T-helper 2 cell treated with Interferon-gamma antibody and Interleukin-4, amounts not matched to agents 100 ng/mL and 5 ng/mL, for 36 hours (primary cell): ENCODE measurements around the gene HPX. TPM values are rescaled to one million over a fixed set of nuclear protein-coding genes. Genes with fewer than 3 reads are reported as not detected.

Experiments
- intact Hi-C: fragments of 100-400 bp; cut with micrococcal nuclease; formaldehyde crosslinking; loops from one replicate; pipeline ENCODE4 v1.15.1; 2023
- total RNA-seq: library from RNA; stranded (reverse); gene quantifications from 2 replicates; pipeline ENCODE4 v1.2.3, GENCODE V29; 2022

HPX gene
- total RNA-seq, 1 donor from 2014 or later = 0.18 TPM

DNA sequence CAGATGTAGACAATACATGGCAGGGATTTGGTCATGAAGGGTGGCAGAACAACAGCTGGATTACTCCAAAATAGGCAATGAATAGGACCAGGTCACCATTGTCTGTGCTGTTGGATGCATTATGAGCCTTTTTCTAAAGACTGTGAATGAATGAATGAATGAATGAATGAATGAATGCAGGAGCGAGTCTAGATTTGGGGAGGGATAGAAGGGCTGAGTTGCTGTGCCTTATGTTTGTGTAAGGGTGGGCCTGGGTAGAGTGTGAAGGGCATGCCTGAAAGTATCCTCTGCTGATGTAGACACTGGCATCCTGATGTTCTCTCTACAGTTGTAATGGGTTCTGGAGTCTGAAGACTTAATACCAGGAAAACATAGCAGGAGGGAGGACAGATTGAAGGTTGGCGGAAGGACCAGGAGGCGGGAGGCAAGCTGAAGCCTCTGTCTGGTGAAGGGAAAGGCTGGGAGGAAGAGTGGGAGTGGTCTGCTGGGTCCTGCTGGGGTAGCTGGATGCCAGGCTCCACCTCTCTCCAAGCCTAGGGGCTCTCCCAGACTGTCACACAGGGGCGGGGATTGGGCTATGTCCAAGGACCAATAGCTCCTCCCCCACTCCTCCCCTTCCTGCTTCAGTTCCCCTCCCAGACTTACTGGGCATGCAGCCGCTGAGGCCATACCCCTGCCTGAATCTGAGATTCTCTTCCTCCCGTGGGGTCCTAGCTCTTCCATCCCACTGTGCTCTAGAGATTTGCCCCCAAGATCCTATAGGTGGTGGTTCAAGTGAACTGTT lies 28.1 kb upstream of the HPX start:
- intact Hi-C loops = no loop called here

DNA sequence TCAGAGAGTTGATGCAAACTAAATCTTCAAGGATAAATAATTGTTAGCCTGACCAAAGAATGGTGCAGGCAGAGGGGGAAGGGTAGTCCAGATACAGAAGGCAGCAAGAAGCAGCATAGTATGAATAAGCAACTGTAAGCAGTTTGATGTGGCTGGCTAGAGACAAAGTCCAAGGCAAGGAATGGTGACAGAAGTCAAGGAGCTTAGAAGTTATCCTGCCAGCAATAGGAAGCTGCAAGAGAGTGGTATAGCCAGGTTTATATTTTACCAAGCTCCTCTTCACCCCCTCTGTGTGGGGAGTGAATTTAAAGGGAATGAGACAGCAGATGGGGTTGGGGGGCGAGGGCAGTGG lies 18.3 kb upstream of the HPX start:
- intact Hi-C loops = no loop called here

DNA sequence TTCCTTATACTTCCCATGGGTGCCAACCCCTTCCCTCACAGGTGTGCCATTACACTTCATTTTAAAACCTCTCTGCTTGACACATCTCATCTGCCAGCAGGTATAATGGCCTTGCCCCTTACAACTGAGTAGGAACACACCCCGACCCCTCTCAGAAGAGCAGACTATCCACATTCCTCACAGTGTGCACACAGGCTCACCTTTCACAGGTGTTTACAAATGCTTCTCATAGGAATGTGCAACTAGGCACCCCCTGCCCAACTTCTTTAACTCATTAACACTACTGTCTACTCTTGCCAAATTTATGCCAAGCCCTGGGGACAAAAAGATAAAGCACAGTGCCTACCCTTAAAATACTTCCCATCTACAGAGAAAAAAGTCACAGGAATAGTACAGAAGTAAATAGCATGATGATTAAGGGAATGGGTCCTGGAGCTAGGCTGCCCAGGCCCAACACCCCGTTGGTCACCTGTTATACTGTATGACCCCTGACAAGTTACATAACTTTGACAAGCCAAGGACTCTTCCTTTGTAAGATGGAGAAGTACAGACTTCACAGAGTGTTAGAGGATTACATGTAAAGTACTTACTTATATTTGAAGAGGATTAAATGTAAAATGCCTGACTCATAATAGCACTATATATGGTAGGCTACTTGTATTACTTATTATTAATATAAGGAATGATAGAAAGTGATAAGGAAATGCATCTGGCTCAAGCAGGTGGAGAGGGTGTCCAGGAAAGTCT lies 17.7 kb upstream of the HPX start:
- intact Hi-C loops = no loop called here

DNA sequence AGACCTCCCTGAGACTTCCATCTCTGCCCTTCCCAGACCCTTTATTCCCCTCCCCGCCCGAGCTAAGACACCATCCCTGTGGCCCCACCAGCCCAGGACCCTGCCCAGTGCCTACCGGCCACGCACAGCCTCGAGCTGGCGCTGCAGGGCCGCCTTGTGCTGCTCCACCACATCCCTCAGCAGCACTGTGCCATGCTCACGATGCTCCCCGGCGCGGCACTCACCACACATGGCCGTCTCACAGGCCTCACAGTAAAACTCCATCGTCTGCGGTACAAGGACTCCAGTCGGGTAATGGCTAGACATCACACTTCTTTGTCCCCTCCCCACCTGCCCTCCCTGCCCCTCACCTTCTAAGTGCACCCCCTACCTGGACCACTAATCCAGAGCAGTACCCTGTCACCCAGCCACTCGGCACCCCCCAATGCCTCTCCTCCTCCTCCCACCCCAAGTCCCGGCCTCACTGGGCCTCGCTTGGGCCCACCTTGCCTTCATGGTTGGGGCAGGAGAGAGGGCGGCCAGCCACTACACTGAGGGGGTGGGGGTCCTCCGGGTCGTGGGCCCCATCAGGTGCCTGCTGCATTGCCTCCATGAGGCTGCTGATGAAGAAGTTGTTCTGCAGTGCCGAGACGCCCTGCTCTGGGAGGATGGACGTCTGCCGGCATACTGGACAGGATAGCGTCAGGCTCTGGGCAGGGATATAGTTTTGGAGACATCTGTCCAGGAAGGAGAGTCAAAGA lies 17.0 kb upstream of the HPX start:
- intact Hi-C loops = no loop called here

DNA sequence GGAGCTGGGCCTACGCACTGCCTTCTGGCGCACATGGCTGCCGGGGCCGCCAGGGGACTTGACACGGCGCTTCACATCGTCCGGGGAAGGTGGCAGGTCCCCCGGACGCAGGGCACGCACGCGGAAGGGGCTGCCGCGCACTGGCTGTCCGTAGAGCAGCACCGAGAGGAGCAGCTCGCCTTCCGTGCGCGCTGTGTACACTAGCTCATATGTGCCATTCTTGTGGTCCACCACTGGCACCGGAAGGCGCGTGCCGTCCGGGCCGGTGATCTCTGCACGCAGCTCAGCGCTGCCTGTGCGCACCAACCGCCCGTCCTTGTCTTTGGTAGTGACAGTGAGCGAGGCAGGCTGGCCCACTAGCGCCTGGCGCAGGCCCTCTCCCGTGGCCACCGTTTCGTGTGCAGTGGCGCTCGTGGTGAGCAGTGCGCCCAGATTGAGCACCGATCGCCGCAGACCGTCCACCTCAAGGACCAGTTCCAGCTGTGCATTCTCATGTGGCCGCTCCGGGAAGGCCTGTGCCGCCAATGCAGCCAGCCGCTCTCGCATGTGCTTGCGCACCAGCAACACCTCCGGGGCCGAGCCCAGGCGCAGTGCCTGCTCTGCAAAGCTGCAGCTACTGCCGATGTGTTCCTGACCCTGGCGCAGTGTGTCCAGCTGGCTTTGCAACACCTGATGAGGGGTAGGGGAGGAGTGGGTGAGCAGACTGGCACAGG lies 15.7 kb upstream of the HPX start:
- intact Hi-C loops = no loop called here

DNA sequence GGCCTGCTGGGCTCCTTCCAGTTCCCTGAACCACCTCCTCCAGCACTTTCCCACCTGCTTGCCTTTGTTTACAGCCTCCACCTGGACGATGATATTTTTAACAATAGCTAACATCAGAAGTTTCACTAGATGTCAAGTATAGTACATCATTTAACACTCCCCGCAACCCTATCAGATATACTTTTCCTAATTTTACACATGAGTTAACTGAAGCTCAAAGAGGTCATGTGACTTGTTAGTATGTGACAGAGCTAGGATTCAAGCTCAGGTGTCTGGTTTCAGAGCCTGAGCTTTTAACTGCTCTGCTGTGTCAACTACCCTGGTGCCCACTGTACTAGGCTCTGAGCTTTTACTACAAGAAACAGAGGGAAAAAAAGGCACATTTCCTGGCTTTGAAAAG lies 14.3 kb upstream of the HPX start:
- intact Hi-C loops = no loop called here

DNA sequence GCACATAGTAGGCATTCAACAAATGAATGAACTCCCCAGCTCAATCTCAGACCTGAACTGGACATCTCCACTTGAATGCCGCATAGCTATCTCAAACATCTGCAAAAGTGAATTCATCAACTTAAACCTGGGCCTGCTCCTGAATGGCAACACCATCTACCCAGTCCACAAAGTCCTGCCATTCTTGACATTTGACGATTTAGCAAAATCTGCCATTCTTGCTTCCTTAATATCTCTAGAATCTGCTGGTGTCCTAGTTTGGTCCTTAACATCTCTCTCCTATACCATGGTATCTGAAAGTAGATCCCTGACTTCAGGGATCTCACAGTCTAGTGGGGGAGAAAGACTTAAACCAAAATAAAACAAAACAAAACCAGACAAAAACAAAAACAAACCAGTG lies 12.4 kb upstream of the HPX start:
- intact Hi-C loops = no loop called here

DNA sequence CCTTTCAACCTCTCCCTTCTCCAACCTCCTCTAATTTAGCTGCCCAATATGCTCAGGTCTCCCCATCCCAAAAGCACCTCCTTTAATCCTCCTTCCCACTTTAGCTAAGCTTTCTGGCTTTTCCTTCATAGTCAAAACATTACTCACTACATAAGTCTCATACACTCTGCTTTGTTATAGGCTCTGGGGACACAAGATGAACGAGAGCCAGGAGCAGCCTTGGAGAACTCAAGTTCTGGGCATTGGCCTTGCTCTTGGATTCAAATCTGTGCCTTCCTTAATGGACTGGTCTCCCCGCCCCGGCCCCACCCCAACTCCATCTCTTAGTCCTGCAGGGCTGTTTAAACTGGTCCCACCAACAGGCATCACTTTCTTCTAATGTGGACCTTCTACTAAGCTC lies 11.4 kb upstream of the HPX start:
- intact Hi-C loops = no loop called here

DNA sequence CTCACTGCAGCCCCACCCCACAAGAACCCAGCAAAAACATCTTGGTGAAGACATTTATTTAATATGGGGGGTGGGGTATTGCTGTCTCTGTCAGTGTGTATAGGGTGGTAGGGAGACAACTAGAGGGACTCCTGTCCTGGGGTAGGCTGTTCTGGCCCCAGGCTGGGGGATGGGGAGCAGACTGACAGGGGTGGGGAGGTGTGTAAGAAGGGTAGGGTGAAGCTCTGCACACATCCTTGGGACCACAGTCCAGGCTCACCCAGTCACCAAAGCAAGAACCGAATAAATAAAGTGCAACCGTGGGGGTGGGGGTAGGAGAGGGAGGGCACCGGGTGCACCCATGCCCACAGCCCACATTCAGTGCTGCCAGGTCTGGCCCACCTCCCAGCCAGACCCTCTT lies 7.8 kb upstream of the HPX start:
- intact Hi-C loops = no loop called here

DNA sequence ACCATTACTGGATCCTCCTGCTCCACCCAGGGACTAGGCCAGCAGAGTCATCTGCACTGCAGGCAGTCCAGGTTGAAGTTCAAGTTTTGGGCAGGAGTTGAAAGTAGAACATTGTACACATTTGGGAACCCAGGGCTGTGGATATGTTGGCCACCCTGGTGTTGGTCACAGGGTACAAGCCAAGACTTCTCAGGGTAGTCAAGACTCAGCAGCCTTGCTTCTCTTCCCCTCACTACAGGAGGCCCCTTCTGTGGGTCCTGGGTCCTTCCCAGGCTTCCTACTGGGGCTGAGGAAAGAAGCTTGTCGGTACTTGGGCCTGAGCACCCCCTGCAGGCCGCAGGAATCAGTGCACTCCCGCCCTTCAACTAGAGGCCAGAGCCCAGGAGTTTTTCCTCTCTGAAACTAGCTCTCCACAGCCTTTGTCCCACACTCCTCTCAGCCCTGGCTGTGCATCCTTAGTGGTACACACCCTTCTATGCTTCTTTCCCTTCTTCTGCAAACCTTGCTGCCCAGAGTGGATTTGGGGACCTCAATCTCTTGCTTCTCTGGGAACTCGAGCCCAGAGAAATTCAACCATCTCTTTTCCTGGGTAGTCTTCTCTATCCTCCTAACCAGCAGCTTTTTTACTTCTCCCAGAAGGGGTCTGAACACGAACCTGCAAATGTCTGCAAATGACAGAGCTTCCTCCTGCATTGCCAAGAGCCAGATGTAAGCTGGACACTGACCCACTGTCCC lies 2.6 kb upstream of the HPX start:
- intact Hi-C loops = loop anchor here (1.0 to 2.0 kb wide), 4 partner anchors 25 to 64 kb away; partner anchors contain the start of gene APBB1

DNA sequence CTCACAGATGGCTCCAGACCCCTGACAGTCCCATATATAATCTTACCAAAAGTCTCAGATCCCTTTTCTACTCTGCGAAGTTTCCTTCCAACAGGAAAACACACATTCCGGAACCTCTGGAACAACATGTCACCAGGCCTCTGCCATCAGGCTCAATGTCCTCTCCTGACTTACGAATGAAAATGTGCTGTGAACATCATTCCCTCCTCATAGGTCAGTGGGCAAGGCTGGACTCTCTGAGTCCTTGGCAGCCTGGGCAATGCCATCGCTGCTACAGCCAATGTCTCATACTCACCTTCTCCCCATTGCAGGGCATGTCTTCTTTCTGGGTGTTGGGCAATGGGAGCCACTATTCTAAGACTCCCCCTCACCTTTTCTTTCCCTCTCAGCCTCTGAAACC lies 1.7 kb upstream of the HPX start:
- intact Hi-C loops = loop anchor here (2.0 kb wide), 2 partner anchors 24 to 62 kb away; partner anchors contain the start of gene APBB1

DNA sequence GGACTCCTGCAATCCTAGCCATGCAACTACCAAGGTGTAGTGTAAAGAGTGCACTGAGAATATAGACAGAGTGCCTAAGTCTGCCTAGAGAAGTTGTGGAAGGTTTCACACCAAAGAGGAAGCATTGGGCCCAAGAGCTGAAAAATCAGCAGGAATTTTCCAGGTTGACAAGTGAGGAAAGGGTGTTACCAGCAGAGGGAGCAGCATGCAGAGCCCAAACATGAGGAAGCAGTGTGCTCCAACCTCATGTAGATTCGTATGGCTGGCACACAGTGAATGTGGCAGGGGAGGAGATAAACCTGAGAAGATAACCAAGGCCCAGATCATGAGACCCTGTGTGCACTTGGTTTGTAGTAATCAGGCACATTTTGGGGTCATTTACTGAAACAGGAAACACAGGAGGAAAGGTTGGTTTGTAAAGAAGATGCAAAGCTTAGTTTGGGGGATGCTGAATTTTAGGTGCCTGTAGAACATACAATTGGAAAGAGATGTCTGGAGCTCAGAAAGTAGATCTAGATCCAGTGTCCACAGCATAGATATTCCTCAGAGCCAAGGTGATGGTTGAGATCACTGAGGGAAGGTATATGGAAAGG lies 1.7 kb downstream of the HPX start:
- intact Hi-C loops = loop anchor here (1.0 kb wide), 1 partner anchor 37 kb away; no protein-coding TSS in a partner anchor

DNA sequence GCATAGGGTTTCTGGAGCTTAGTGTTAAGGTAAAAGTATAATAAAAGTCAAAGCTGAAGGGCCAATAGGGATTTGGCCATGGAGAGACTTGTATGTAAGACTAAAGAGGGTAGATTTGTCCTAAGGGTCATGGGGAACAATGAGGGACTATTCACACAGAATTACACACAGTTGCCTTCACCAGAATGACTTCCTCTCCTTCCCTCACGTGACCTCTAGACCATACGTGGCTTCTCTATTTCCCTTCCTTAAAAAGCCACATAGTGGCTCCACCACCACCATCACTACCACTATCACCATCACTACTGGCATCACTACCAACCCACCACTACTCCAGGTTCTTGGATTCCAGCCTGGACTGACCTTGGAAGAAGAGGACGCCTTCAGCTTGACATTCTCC lies 2.8 kb downstream of the HPX start:
- intact Hi-C loops = no loop called here

DNA sequence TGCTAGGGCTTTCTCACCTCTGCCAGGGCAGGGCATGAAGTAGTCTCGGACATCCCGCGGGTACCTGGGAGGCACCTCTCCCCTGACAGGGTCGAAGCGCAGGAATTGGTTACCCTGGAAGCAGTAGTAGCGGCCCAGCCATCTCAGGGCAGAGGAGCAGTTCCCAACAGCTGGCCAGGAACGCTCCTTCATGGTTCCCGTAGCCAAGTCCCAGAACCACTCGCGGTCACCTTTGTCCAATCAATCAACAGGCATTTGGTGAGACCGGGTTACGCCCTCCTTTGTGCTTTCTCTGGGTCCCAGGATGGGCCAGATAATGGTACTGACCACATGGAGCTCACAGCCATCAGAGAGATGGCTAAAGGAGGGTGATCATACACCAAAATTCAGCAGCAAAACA lies 3.4 kb downstream of the HPX start:
- intact Hi-C loops = no loop called here

DNA sequence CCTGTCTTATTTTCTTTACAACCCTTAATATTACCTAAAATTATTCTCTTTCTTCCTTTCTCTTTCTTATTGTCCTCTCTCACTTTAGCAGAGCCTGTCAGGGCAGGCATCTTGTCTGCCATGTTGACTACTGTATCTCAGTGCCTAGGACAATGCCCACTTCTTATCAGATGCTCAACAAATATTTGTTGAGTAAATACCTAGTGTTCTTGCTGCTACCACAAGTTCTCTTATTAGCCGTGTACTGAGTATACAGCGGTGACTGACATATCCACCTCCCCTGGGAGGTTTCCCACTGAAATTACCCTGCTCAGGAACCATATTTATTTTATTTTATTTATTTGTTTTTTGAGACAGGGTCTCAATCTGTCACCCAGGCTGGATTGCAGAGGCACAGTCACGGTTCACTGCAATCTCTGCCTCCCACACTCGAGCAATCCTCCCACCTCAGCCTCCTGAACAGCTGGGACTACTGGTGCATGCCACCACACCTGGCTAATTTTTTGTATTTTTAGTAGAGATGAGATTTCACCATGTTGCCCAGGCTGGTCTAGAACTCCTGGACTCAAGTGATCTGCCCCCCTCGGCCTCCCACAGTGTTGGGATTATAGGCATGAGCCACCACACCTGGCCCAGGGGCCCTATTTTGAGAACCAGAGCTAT lies 6.7 kb downstream of the HPX start:
- intact Hi-C loops = no loop called here

DNA sequence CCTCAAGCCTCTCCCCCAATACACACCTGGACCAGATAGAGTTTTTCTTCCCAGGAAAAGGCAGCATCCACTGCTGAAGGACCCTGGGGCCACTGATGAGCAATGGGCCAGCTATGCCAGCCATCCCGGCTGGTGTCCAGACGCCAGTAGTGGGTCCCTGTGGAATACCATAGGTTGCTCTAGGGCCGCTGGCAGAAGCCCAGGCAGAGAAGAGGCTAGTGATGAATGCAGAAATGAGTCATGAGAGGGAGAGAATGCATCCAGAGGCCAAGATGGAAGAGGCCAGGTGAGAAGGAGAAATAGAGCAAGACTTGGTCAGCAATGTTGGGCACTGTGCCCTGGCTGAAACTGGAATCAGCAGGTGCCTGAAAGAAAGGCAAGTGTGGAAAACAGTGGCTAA lies 8.9 kb downstream of the HPX start:
- intact Hi-C loops = no loop called here

DNA sequence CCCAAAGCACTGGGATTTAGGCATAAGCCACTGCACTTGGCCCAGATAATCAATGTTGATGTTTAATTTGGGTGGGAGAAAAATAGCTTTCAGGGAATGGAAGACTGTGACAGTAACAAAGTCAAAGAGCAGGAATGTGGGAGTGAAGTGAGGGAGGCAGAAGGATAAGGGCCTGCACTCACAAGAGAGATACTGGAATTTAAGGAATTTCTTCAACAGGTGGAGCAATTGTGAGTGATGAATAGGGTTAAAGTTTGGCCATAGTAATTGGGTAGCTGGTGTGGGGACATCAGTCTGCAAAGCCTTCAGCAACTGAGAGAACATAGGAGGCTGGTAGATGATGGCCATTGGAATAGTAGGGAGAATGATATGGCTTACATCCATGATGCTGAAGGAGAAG lies 13.3 kb downstream of the HPX start:
- intact Hi-C loops = no loop called here

DNA sequence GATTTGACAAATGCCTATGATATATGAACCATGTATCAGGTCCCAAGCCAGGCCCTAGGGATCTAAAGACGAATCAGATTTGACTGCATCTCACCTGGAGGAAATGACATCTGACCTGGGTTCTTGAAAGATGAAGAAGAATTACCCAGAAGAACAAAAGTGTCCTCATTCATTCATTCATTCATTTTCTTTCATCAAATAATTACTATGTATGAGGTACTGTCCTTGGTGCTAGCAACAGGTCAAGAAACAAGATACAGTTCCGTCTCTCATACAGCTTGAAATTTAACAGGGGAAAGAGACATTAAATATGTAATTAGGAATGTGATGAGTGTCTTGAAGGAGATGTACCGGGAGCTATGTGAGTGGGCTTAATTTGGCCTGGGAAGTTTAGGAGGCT lies 20.1 kb downstream of the HPX start:
- intact Hi-C loops = no loop called here

DNA sequence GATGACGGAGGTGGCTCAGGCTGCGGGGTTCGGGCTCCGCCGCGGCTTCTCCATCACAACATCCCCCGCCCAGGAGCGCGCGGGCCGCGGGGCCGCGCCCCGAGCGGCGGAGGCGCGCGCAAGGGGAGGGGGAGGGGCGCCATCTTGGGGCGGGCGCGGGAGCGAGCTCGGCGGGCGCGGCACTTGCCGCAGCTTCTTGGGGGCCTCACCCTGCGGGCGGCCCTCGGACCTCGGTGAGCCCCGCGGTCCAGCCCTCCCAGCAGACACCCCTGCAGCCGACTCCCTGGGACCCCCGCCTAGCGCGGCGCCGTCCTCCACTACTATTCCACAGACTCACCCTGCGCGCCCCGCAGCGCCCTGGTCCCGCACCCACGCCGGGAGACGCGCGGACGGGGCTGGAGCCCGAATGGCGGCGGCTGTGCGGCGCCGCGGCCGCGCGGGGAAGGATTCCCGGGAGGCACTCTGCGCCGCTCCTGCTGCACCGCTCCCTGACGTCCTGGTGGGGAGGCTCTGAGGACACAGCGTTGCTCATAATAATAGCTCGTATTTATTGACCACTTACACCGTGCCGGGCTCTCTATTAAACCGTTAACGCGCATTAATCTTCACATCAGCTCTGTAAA lies 21.7 kb downstream of the HPX start, which contains the start of gene APBB1:
Gene APBB1, minus strand, starts transcription at position 86 of the 623 bp plus-strand sequence. CDS start 7,747 bp downstream, outside the sequence.
- intact Hi-C loops = loop anchor here (1.0 to 2.0 kb wide), 4 partner anchors 17 to 62 kb away; partner anchors contain the start of genes ARFIP2, SMPD1 and TIMM10B
